HG03432 (cell line): Measurements from ENCODE around the gene C16orf89.
"Not testable (repeated sequence)": the region's sequence is repeated elsewhere in the genome, so short reads cannot be mapped to it uniquely, and the experiment has no call there.

ENCODE experiments used
- ATAC-seq: cut with Tn5 transposase; IDR thresholded peaks from one replicate; pipeline ENCODE4 v1.9.1; 2021; ENCODE audit warnings: mild to moderate bottlenecking, moderate library complexity; ENCODE audit not compliant: unreplicated experiment

The C16orf89 gene, protein sequence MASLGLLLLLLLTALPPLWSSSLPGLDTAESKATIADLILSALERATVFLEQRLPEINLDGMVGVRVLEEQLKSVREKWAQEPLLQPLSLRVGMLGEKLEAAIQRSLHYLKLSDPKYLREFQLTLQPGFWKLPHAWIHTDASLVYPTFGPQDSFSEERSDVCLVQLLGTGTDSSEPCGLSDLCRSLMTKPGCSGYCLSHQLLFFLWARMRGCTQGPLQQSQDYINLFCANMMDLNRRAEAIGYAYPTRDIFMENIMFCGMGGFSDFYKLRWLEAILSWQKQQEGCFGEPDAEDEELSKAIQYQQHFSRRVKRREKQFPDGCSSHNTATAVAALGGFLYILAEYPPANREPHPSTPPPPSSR

DNA sequence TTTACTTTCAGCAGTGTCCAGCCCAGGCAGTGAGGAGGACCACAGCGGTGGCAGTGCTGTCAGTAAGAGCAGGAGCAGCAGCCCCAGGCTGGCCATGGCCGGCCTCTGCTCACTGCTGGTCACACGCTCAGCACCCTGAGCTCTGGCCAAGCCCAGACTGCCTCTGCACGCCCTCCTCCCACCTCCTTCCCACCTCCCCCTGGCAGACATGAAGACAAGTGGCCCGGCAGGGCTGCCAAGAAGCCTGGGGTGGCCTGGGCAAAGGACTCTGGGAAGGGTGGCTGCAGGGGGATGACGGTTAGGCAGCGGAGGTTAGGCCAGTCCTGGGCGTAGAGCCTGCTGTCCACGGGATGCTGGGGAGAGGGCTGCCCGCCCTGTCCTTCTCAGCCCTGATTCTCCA, at the start of gene C16orf89:
C16orf89 (minus strand) TSS at position 144 of the 400 bp plus-strand sequence; CDS start at position 96, 48 bp downstream.
- ATAC-seq: no peak

DNA sequence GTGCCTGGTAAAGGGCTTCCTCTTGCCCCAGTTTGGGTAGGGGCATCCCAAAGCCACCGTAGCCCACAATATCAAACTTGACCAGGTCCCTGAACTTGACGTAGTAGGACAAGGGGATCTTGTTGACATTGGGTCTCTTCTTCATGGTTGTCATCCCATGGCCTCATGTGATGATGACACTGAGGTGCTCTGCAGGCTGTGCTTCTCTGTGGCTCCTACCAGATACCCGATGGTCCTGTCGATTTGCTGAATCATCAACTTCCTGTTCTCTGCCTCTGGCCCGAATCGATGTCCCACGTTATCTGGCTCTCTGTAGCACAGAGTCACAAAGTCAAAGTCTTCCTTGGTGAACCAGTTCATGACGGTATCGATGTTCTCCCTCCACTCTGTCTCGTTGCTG, 45.2 kb upstream of the C16orf89 start:
- ATAC-seq: not testable (repeated sequence)

DNA sequence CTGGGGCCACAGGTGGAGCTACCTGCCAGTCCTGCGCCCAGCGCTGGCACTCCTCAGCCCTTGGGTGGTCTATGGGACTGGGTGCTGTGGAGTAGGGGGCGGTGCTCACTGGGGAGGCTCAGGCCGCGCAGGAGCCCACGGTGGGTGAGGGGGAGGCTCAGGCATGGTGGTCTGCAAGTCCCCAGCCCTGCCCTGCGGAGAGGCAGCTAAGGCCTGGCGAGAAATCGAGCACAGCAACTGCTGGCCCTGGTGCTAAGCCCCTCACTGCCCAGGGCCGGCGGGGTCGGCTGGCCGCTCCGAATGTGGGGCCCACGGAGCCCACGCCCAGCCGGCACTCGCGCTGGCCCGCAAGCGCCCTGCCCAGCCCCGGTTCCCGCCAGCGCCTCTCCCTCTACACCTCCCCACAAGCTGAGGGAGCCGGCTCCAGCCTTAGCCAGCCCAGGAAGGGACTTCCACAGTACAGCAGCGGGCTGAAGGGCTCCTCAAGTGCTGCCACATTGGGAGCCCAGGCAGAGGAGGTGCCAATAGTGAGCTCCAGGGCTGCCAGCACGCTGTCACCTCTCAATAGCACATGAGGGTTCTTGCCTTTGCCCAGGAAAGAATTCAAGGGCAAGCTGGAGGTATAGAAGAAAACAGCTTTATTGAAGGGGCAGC, 42.9 kb upstream of the C16orf89 start:
- ATAC-seq: no peak

DNA sequence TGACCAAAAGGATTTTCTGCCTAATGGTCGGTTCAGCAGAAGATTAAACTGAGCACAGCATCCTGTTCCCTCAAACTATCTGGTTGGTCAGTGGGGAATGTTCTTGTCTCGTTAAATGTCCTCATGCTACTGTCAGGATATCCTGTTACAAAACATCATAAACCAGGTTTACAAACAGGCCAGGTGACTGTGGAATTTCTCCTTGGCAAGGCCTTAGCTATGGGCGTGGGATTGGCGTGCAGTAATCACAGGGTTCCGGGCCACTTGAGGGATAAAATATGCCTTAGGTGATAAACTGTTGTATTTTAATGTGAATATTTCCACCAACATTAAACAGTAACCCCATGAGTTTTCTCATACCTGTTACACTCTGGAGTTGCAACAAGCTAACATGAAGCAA, 39.3 kb upstream of the C16orf89 start:
- ATAC-seq: not testable (repeated sequence)

DNA sequence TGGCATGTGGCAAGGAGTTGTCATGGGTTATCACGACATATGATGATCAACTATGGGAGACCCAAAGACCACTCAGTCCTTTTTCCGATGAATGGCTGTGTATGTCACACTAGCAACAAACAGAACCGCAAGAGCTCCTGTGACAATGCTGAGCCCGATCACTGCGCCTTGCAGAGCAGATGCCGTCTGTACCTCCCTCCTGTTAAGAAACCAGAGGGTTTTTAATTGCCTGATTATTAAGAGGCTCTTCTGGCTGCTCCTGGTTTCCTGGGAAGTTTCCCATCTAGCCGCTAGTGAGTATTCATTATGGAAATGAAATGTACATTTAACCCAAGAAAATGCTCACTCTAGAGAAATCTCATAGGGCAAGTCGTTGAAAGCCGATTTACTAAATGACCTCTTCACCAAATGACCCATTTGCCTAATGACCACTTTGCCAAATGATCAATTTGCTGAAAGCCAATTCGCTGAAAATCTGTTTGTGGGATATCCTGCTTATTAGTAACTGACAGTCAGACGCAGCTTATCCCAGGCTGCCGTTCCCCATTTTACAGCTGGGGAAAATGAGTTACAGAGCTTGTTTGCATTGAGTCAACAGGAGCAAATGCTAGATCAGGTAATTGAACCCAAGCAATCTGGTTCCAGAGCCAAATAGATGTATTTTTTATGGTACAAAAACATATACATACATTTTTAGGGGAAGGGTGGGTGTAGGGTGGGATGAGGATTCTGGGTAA, 37.7 kb upstream of the C16orf89 start:
- not testable (repeated sequence) for ATAC-seq

DNA sequence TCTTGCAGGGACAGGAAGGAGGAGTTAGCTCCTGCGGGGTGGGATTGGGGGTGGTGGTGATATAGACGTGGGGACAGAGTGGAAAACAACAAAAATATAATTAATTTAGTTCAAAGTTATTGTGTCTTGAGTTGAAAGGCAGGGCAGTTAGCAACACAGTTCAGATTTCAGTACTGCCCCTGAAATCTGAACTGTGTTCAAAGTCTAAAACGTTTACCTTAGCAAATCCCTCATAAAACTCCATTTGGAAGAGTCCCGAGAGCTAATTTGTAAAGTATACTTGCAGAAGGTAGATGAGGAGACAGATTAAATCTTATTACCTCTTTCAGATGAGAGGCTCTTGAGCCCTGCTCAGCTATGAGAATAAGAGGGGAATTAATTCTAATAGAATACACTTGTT, 33.4 kb upstream of the C16orf89 start:
- ATAC-seq: not testable (repeated sequence)

DNA sequence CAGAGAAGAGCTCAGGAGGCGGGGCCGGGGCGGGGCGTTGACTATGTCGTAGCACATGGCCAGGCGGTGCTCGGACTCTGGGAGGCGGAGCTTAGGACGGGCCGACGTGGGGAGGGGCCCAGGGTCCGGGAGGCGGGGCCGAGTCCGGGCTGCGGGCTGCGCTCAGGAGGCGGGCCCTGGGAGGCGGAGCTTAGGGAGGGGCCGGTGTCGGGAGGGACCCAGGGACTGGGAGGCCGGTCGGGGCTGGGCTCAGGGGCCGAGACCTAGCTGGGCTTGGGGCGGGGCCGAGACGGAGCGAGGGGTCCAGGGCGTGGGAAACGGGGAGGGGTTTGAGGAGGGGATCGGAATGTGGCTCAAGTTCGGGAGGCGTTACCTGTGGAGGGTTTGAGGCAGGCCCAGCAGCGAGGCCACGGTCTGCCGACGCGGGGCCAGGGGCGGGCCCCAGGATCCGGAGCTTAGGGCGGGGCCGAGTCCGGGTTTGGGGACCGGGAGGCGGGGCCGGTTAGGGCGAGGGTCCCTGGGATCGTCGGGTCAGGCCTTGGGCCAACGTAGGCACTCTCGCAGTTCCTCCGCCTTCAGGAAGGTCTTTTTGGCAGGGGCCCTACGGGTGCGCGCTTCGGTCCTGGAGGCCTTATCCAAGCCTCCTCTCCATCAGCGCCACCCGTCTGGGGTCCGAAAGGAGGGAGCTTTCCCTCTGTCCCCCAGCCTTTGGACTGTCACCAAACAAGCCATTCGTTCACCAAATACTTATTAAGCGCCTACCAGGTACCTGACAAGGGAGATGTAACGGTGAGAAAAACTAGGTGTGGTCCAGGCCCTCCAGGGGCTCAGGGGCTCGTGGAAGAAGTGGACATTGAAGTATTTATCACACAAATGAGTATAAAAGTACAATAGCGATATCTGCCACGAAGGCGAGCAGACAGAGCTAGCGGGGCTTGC, 32.7 kb upstream of the C16orf89 start:
- ATAC-seq: peak; percentile 81

DNA sequence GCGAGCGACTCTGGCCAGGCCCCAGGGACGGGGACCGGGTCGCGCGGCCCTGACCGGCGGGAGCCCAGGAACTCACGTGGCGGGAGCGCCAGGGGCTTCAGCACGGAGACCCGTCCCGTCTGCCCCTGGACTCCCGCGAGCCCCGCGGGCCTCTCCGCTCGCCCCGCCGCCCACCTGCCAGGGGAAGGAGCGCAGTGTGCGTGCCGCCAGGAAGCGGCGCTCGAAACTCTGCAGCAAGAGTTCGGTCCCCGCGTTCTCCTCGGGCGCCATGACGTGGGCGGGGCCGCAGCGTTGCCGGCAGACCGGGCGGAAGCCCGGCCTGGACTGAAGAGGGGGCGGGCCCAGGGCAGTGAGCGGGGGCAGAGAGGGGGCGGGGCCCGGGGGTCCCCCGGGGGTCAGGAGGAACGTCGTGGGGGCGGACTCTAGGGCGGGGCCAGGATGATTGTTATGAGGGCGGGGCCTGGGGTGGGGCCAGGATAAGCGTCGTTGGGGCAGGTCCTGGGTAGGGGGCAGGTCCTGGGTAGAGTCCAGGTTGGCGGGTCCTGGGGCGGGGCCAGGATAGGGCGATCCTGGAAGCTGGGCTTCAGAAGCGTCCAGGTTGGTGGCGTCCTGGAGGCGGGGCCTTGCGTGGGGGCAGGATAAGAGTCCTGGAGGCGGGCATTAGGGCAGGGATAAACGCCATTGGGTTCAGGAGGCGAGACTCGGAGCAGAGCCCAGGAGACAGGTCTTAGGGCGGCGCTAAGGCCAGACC, 31.9 kb upstream of the C16orf89 start, which contains the start of gene EEF2KMT:
EEF2KMT (minus strand) TSS at position 326 of the 751 bp plus-strand sequence; CDS start at position 270, 56 bp downstream.
- peak; percentile 98 for ATAC-seq

DNA sequence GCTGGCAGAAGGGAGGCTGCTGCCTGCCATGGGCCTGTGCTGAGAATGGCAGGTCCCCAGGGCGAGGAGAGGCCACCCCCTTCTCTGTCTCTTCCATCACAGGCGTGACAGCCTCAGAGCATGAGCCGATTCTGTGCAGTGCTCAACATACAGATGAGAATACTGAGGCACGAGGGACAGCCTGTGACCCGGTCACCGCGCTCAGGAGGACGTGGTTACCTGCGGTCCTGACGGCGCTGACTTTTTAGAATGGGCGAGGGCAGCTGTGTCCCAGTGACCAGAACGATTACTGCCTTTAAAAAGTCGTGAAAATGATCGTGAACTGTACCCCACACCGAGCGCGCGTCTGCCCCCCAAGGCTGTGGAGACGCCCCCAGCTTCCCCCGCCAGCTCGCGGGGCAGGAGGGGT, 31.3 kb upstream of the C16orf89 start:
- not testable (repeated sequence) for ATAC-seq

DNA sequence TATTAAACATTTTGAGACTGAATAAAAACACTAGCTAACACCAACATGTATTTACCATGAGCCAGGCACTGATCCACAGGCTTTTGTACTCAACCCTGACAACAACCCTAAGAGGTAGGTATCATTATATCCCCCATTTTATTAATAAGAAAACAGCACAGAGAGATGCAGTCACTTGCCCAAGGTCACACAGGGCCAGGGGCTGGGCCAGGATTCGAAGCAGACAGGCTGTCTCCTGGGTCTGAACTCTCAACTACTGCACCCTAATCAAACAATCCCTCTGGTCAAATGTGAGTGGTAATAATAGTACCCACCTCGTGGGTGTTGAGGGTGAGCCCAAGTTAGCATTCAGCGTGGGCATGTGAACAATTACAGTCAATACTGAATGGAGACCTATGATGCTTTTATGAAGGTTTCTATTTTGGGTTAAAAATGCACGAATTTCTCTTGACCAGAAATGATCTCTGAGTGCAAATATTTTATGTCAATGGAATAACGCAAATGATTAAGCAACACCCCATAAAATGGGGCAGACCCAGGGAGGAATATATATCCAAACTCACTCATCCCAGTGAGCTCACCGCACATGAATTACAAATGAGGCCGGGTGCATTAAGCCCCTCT, 30.8 kb upstream of the C16orf89 start:
- not testable (repeated sequence) for ATAC-seq

DNA sequence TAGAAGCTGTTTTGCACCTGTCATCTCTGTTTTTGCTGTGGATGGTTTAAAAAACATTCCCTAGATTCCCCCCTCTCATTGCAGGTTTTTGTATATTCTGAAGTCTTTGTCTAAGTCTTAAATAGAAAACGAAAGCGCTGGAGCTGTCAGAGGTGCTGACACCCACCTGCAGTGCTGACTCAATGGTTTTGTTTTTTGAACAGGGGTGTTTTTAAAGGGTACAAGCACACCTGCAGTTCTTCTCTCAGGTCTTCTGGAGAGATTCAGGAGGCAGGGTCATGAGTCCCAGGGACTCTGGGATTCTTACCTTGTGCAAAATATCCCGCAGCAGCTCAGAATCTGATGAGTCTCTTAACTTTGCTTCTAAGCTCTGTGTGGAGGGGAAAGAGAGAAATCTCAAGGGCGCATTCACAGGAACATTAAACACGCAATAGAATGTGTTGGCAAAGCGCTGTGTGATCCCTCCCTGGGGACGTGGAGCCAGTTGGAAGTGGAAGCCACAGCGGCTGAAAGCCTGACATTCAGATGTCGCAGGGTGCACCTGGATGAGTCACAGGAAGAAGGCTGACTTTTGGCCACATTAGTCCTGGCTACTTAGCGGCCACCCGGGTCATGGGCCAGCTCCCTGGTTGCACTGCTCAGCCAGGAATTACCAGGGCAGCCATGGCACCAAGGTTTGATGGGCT, 29.5 kb upstream of the C16orf89 start:
- ATAC-seq: not testable (repeated sequence)

DNA sequence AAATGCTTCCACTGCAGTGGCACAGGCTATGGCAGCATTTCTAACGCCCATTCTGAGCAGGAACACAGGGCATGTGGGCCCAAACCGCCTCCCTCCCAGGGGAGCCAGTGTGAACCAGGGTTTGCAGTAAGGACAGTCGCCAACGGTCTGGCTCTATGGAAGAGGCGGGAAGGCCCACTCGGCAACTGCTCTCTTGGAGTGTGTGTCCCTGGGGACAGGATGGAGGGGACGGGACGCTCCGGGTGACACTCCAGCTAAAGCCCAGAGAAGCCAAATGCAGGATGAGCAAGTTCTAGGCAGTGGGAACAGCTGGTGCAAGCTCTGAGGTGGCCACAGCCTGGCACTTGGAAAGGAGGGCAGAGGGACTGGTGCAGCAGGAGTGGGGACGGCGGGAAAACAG, 28.0 kb upstream of the C16orf89 start:
- ATAC-seq: not testable (repeated sequence)

DNA sequence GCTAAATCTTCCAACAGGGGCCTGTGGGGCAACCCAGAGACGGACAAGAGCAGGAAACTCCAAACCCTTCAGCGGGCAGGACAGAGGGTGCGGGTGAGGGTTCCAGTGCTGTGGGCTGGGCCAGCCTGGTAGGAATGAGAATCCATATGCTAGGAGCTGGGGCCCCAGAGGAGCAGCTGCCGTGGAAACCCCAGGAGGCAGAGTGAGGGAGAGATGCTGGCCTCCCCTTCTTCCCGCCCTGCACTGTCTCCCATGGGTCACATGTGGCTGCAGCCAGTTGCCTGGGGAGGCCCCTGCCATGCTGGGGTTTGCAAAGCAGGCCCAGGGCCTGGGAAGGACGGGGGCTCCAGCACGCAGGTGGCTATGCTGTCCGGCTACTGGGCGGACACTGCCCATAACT, 27.3 kb upstream of the C16orf89 start:
- not testable (repeated sequence) for ATAC-seq

DNA sequence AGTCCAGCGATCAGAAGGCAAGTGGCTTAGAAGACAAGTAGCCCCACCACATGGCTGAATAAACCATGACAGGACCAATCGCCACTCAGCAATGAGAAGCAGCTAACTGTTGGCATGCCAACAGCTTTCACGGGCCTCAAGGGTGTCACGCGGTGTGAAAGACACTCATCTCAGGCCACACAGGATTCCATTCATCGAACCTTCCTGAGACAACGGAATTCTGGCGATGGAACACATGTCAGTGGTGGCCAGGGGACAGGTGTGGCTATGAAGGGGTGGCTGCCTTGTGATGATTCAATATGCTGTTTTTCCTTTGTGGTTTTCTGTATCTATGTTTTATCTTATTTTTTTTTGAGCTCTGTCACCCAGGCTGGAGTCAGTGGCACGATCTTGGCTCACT, 24.8 kb upstream of the C16orf89 start:
- not testable (repeated sequence) for ATAC-seq

DNA sequence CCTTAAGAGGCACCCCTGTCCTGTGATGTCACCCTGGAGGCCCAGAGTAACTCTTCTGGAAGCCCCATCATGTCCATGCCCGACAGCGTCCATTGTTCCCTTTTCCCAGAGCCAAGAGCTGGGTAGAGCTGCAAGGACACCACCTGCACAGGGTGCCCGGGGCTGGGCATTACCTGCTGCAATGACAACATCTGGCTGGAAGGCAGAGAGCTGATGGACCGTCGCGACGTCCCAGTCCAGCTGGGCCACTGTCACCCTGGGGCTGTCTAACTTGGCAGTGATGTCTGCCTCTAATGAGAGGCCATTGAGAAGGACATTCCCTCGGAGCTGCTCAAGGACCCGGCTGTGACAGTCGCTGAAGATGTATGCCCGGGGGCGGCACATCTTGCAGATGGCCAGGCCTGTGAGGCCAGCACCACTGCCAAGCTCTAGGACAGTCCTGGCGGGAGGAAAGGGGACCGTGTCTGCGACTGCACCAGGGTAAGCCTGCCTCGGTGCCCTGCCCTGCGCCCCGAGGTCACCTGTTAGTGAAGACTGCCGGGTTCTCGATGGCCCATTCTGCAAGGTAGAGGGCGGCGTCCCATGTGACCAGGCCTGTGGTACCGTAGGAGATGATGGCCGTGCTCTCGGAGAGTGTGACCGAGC, 24.3 kb upstream of the C16orf89 start:
- not testable (repeated sequence) for ATAC-seq

DNA sequence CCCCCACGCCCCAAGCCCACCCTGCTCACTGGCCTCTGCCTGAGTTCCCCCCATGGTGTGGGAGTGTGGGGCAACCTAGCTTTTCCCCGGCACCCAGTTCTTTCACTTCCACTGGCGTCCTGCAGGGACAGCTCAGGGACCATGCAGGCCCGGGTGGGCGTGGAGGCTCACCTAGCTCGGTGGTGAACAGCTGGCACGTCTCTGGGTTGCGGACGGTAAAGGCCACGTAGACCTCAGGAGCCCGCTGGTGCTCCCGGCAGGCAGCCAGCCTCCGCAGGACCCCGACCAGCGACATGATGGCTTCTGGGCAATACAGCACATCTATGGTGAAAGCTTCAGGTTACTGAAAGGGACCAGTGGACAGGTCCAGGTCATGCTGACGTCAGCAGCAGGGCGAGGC, 23.2 kb upstream of the C16orf89 start:
- not testable (repeated sequence) for ATAC-seq

DNA sequence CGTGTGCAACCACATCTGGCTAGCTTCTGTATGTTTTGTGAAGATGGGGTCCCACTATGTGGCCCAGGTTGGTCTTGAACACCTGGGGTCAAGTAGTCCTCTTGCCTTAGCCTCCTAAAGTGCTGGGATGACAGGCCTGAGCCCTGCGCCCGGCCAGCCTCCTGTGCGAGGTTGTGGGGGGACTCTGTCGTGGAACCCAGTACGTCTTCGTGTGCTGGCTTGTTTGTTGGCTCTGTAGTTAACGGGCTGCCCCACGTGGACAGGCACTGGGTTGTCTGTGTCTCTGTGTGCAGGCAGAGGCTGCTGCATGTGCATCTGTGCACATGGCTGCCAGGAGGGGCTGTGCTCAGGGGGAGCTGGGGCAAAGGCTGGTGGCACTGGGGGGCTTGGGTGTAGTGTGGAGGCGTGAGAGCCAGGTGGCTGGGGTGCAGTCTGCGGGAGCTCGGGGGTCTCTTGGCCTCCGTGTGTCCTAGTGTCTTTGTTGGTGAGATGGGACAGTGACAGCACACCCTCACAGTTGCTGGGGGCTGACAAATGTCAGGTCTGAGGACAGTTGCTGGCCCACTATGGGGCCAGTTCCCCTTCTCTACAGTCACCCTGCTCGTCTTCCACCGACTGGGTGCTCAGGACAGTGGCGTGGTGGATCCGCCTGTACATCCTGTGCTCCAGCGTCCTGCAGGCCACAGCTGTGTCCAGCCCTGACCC, 22.5 kb upstream of the C16orf89 start:
- ATAC-seq: not testable (repeated sequence)
